Measurements from ENCODE around the gene UFM1.
"Not testable (repeated sequence)": the region's sequence is repeated elsewhere in the genome, so short reads cannot be mapped to it uniquely, and the experiment has no call there.

UFM1 gene

GRCh38 chr13:38365661-38366060 lies 16.0 kb downstream of the UFM1 start:
- DNase-seq (no peak), ATAC-seq (no peak)

- DNase-seq (no peak), ATAC-seq (peak; percentile 32)
Observed at GRCh38 chr13:38366954-38367645, 17.4 kb downstream of the UFM1 start.

GRCh38 chr13:38369058-38369457 lies 19.4 kb downstream of the UFM1 start:
- ATAC-seq = no peak

GRCh38 chr13:38370096-38370495 lies 20.4 kb downstream of the UFM1 start:
- DNase-seq, ATAC-seq: not testable (repeated sequence)

More at GRCh38 chr13:38369058-38369457, 19.4 kb downstream of the UFM1 start:
- no peak for DNase-seq

- DNase-seq (no peak), ATAC-seq (no peak)
Observed at GRCh38 chr13:38372820-38373383, 23.3 kb downstream of the UFM1 start.

GRCh38 chr13:38376546-38376945 lies 26.9 kb downstream of the UFM1 start:
- DNase-seq = no peak
- ATAC-seq = no peak

- no peak for DNase-seq
- ATAC-seq = no peak
Observed at GRCh38 chr13:38381890-38382289, 32.2 kb downstream of the UFM1 start.

- no peak for ATAC-seq
Observed at GRCh38 chr13:38382946-38383345, 33.3 kb downstream of the UFM1 start.

GRCh38 chr13:38384171-38384570 lies 34.5 kb downstream of the UFM1 start:
- no peak for ATAC-seq
- no peak for DNase-seq

More at GRCh38 chr13:38382946-38383345, 33.3 kb downstream of the UFM1 start:
- no peak for DNase-seq

- ATAC-seq = no peak
- DNase-seq = no peak
Observed at GRCh38 chr13:38385153-38385891, 35.7 kb downstream of the UFM1 start.

GRCh38 chr13:38386421-38386820 lies 36.8 kb downstream of the UFM1 start:
- DNase-seq = no peak
- no peak for ATAC-seq

- DNase-seq (no peak), ATAC-seq (no peak)
Observed at GRCh38 chr13:38391341-38391740, 41.7 kb downstream of the UFM1 start.

GRCh38 chr13:38394777-38395496 lies 45.3 kb downstream of the UFM1 start:
- no peak for ATAC-seq
- no peak for DNase-seq

GRCh38 chr13:38395497-38395788 lies 45.8 kb downstream of the UFM1 start:
- ATAC-seq (no peak), DNase-seq (no peak)

- DNase-seq (no peak), ATAC-seq (no peak)
Observed at GRCh38 chr13:38398711-38399493, 49.3 kb downstream of the UFM1 start.

- no peak for ATAC-seq
Observed at GRCh38 chr13:38399535-38399934, 49.9 kb downstream of the UFM1 start.

GRCh38 chr13:38401276-38401675 lies 51.6 kb downstream of the UFM1 start:
- ATAC-seq (no peak), DNase-seq (no peak)

More at GRCh38 chr13:38399535-38399934, 49.9 kb downstream of the UFM1 start:
- DNase-seq = no peak

- ATAC-seq = no peak
- DNase-seq = no peak
Observed at GRCh38 chr13:38405216-38405615, 55.6 kb downstream of the UFM1 start.

- no peak for ATAC-seq
- DNase-seq = no peak
Observed at GRCh38 chr13:38409771-38410170, 60.1 kb downstream of the UFM1 start.

- DNase-seq = no peak
Observed at GRCh38 chr13:38412266-38412665, 62.6 kb downstream of the UFM1 start.

More at GRCh38 chr13:38412266-38412665, 62.6 kb downstream of the UFM1 start:
- no peak for ATAC-seq

Measured in stimulated activated naive CD8-positive, alpha-beta T cell treated with anti-CD3 and anti-CD28 coated beads, Interleukin-15, Interleukin-2, amounts not matched to agents 100 U/mL and 50 U/mL, for 24 hours (primary cell).